Activated naive CD8-positive, alpha-beta T cell treated with anti-CD3 and anti-CD28 coated beads, Interleukin-2, amount 50 U/mL, for 24 hours (primary cell): ENCODE results near the gene SLC66A2.
"Not testable (repeated sequence)": the region's sequence is repeated elsewhere in the genome, so short reads cannot be mapped to it uniquely, and the experiment has no call there.

ENCODE experiments used
- ATAC-seq: fragments of 150-1000 bp; cut with Tn5 transposase; one replicate; pipeline ENCODE4 v1.10.0; 2021
- DNase-seq: peaks from one replicate; pipeline ENCODE4 v3.0.0; 2021
- H3K27ac Mint-ChIP-seq: one replicate; pipeline ENCODE4 v1.8.0; 2021; ENCODE audit warnings: mild to moderate bottlenecking, mixed read lengths
- H3K27me3 Mint-ChIP-seq: one replicate; pipeline ENCODE4 v1.8.0; 2021; ENCODE audit warnings: mixed read lengths
- H3K36me3 Mint-ChIP-seq: one replicate; pipeline ENCODE4 v1.8.0; 2021; ENCODE audit warnings: low read depth, mixed read lengths
- H3K4me1 Mint-ChIP-seq: one replicate; pipeline ENCODE4 v1.8.0; 2021; ENCODE audit warnings: mixed read lengths
- H3K4me3 Mint-ChIP-seq: one replicate; pipeline ENCODE4 v1.8.0; 2021; ENCODE audit warnings: mild to moderate bottlenecking, moderate library complexity, mixed read lengths
- H3K9me3 Mint-ChIP-seq: one replicate; pipeline ENCODE4 v1.8.0; 2021; ENCODE audit warnings: mixed read lengths

The SLC66A2 gene

DNA sequence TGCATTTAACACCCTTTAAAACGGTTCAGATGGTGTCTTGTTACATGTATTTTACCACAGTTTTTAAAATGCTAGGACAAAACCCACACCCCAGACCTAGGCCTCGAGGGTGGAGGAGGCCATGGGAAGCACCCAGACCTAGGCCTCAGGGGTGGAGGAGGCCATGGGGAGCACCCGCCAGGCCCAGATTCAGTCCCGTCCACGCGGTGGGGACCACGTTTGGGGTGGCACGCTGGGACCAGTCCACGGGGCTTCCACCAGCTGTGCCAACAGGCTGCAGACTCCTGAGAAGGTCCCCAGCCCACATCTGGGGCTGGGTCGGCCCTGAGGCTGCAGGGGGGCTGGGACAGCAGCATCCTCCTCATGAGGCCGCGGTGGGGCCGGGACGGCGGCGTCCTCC lies 63.4 kb downstream of the SLC66A2 start:
- Mint-ChIP-seq H3K4me1 (peaks cover 8% of the 10 kb centered on the region), H3K27ac (no peak overlapping the region), H3K36me3 (no peaks in the 10 kb centered on the region), H3K9me3 (peaks cover 34% of the 10 kb centered on the region), H3K4me3 (no peak overlapping the region), H3K27me3 (no peaks in the 10 kb centered on the region)
- ATAC-seq (no peak), DNase-seq (no peak)

DNA sequence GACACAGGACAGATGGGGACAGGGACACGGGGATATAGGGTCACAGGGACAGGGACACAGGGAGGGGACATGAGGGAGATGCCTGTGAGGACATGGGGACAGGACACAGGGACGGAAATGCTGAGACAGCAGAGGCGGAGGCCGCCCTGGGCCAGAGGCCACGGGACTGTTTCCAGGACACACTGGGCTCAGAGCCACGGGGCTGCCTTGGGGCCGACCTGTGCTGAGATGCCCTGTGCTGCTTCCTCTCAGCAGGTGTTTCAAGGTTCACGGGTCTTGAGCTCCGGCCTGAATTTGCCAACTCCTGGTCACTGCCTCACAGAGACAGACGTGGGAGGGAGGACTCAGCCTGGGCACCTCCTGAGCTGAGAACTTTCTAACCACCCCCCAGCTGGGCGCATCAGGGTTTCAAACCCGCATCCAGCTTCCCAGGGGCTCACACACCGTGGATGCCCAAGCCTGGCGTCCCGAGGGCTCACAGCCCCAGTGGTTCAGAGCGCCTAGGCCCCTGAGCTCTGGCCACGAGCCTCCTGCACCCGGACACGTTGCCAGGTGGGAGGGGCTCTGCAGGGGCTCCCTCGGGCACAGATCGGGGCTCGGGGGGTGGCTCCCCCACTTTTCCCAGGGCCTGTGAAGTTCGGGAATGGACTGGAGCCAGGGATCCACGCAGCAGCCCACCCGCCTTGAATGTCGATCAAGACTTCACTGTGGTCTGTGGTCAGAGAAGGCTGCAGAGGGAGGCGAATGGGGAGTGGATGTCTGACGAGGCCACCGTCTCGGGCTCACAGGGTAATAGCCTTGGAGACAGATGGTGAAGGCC lies 64.1 kb downstream of the SLC66A2 start:
- ATAC-seq = no peak
- Mint-ChIP-seq H3K27me3 (no peaks in the 10 kb centered on the region), H3K36me3 (no peaks in the 10 kb centered on the region), H3K27ac (no peak overlapping the region), H3K9me3 (peaks cover 28% of the 10 kb centered on the region), H3K4me3 (no peak overlapping the region), H3K4me1 (peaks cover 8% of the 10 kb centered on the region)
- no peak for DNase-seq

DNA sequence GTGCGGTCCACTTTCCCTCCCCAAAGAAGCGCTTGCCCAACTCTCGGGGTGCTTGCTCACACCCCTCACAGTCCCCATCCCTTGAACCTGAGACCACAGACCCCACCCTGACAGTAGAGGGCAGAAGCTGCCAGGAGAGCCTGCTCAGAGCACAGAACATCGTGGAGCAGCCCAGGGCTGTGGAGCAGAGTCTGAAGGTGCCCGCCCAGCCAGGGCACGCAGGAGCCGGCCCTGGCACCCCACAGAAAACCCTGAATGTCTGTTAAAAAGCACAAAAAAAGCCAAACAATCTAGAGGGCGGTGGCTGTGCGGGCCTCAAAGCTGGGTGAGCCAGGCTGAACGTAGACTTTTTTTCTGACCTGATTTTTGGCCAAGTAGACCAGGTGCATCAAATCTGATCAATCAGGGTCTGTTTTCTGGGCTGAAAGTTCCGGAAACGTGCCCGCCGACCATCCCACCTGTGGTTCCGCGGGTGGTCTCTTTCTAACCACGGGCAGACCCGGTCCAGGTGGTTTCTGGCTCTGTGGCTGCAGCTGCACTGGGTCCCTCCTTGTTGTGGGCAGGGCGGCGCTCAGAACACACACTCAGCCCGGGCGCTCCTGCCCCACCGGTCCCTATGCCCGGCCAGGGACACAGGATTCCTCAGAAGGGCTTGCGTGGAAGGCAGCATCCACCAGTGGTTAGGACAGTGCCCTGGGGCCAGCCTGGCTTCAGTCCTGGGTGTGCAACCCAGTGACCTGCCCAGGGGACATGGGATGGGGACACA lies 66.3 kb downstream of the SLC66A2 start:
- ATAC-seq = no peak
- Mint-ChIP-seq H3K4me3 (no peak overlapping the region), H3K27me3 (no peaks in the 10 kb centered on the region), H3K36me3 (no peaks in the 10 kb centered on the region), H3K4me1 (peaks cover under 1% of the 10 kb centered on the region), H3K9me3 (peaks cover 10% of the 10 kb centered on the region), H3K27ac (no peak overlapping the region)
- no peak for DNase-seq

DNA sequence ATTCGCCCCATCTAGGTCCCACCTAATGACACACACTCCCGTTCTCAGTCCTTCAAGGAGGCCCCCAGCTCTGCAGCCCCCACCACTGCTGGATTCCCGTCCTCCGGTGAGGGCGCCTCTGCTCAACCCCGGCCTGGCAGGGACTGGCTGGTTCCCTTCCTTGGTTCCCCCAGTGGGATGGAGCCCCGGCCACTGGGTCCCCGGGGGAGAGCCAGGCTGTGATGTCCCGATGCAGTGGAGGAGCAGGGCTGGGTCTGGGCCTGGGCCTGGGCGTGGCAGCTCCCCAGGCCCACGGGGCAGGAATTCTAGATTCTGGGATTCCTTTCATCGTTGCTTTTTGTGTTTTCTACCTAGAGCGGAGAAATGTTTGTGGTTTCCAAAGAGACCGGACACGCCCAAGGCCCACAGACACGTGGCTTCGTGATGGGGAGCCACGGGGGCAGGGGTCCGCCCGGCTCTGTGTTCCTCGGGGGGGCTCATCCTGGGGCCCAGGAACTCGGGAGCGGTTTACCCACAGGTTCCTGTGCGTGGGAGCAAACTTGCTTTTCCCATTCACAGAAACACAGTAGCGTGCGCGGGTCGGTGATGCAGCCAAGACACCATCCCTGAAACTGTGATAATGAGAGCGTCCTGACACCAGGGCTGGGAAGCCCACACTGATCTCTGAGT lies 67.0 kb downstream of the SLC66A2 start:
- Mint-ChIP-seq H3K4me3 (no peak overlapping the region), H3K27me3 (no peaks in the 10 kb centered on the region), H3K36me3 (no peaks in the 10 kb centered on the region), H3K9me3 (peaks cover 7% of the 10 kb centered on the region), H3K4me1 (no peaks in the 10 kb centered on the region), H3K27ac (no peak overlapping the region)
- DNase-seq (no peak), ATAC-seq (no peak)

DNA sequence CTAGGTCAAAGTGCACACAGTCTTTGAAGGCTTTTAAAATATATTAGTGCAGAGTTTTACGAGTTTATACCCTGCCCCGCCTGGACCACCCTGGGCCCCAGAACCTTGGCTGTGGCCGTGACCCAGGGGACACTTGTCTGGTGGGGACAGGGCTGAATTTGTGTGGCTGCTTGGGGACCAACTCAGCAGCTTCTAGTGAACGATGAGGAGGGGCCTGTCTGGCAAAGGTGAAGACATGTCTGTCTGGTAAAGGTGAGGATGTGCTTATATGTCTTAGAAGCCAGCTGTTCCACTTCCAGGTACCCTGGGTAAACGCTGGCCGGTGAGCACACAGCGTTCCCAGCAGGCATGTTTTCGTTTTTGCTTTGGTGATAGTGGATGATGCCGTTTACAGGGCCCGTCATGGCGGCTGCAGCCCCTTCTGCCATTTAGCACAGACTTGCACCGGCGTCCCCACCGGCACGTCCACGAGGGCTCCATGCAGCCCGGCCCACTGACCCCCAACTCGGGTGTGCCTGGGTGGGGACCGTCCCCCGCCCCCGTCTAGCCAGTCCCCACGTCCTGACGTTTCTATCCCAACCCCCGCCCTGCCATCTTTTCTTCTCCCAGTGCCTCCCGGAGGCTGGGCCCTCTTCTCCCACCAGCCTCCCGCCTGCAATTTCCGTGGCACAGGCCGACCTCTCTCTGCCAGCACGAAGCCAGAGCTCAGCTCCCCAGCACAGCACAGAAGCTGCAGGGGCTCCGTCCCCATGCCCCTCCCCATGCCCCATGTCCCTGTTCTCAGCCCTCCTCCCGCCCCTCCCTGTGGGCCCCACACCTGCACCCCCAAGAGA lies 67.8 kb downstream of the SLC66A2 start:
- no peak for DNase-seq
- no peaks in the 10 kb centered on the region for H3K4me1 Mint-ChIP-seq
- H3K36me3 Mint-ChIP-seq = no peaks in the 10 kb centered on the region
- H3K4me3 Mint-ChIP-seq = no peak overlapping the region
- H3K27ac Mint-ChIP-seq = no peak overlapping the region
- ATAC-seq = no peak
- no peaks in the 10 kb centered on the region for H3K9me3 Mint-ChIP-seq
- H3K27me3 Mint-ChIP-seq = no peaks in the 10 kb centered on the region

DNA sequence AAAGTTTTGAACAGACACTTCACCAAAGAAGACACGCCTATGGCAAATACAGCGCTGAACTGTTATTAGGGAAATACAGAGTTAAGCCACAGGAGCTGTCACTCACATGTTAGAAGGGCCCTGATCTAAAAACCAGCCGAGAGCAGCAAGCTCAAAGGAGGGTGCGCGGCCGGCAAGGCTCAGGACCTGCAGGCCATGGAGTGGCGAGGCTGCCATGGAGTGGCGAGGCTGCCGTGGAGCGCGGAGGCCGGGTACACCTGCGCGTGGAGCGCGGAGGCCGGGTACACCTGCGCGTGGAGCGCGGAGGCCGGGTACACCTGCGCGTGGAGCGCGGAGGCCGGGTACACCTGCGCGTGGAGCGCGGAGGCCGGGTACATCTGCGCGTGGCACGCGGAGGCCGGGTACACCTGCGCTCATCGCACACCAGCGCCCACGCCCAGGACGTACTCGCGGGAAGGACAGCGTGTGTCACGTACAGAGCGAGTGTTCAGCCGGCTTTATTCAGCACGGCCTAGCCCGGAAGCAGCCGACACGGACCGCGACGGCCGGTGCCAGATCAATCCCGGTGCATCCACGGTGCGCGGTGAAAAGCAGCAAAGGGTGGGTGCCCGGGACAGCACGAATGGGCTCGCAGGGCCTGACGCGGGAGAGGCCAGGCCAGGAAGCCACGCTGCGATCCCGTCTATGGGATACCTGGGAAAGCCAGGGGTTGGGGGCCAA lies 68.8 kb downstream of the SLC66A2 start:
- Mint-ChIP-seq H3K4me1 (no peaks in the 10 kb centered on the region), H3K9me3 (no peaks in the 10 kb centered on the region), H3K27ac (no peak overlapping the region), H3K4me3 (no peak overlapping the region), H3K27me3 (no peaks in the 10 kb centered on the region), H3K36me3 (no peaks in the 10 kb centered on the region)
- DNase-seq = no peak
- no peak for ATAC-seq

DNA sequence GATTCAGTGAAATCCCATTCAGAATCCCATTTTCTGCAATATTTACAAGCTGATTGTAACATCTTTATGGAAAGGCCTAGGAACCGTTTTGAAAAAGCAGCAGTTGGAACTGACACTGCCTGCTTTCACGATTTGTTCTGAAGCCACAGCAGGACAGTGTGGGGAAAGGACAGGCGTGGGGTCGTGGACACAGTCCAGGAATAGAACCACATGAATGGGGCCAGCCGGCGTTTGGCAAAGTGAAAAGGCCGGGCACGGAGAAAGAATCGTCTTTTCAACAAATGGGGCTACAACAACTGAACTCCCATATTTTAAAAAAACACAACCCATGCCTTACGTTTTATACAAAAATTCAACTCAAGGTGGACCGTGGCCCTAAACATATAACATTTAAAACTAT lies 69.8 kb downstream of the SLC66A2 start:
- no peaks in the 10 kb centered on the region for H3K9me3 Mint-ChIP-seq
- no peak overlapping the region for H3K27ac Mint-ChIP-seq
- no peak for ATAC-seq
- H3K36me3 Mint-ChIP-seq = no peaks in the 10 kb centered on the region
- H3K4me3 Mint-ChIP-seq = no peak overlapping the region
- DNase-seq = no peak
- H3K4me1 Mint-ChIP-seq = no peaks in the 10 kb centered on the region
- no peaks in the 10 kb centered on the region for H3K27me3 Mint-ChIP-seq

DNA sequence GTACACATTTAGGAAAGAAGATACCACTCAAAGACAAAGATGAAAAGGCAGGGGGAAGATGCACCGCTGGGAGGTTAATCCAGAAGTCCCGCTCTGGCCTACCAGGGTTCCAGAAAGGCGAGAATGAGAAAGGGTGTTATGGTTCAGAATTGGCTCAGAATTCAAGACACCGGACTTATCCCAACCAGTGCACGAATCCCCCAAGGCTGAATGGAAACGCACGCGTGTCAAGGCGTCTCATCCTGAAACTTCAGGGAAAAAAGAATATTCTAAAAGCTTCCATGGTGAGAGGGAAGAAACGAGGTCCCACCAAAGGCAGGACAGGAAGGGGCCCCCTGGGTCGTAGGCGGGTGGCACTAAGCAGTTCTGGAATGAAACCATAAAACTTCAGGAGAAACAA lies 71.9 kb downstream of the SLC66A2 start:
- no peaks in the 10 kb centered on the region for H3K4me1 Mint-ChIP-seq
- H3K36me3 Mint-ChIP-seq = no peaks in the 10 kb centered on the region
- no peaks in the 10 kb centered on the region for H3K27me3 Mint-ChIP-seq
- no peak overlapping the region for H3K4me3 Mint-ChIP-seq
- H3K27ac Mint-ChIP-seq = no peak overlapping the region
- ATAC-seq (no peak), DNase-seq (no peak)
- no peaks in the 10 kb centered on the region for H3K9me3 Mint-ChIP-seq

DNA sequence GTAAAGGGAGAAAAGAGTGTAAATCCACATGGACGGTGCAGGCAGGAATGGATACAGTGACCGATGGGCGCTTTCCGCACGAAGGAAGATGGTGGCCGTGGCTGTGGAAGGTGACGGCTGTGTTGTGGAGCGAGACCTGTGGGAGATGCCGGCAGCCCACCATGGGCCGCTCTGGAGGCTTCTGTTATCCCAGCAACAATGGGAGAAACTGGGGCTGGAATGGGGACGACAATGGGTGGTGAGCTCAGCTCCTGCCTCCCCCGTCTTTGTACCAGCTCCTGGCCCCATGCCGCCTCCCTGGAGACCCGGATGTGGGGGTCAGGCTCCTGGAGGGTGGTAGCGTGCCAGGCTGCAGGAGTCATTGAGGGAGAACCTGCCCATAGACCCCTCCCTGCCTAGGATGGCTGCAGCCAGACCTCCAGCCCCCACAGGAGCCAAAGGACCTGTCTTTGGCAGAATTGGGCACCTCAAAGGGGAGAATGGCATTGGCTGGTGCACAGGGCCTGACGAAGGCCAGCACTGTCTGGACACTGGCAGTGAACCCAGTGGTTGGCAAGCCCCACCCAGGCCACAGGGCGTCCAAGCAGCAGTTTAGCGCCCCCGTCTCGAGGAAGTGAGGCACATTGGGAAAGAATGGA lies 72.6 kb downstream of the SLC66A2 start:
- Mint-ChIP-seq H3K27ac (no peak overlapping the region), H3K4me1 (no peaks in the 10 kb centered on the region), H3K4me3 (no peak overlapping the region), H3K9me3 (no peaks in the 10 kb centered on the region), H3K27me3 (peaks cover 4% of the 10 kb centered on the region), H3K36me3 (no peaks in the 10 kb centered on the region)
- DNase-seq (no peak), ATAC-seq (no peak)

DNA sequence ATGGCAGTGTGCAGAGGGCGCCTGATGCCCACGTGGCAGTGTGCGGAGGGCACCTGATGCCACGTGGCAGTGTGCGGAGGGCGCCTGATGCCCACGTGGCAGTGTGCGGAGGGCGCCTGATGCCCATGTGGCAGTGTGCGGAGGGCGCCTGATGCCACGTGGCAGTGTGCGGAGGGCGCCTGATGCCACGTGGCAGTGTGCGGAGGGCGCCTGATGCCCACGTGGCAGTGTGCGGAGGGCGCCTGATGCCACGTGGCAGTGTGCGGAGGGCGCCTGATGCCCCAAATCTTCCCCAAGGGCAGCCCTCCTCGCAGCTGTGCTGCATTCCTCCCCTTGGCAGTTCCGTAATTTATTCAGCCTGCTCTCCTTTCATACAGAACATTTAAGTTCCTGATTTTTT lies 73.2 kb downstream of the SLC66A2 start:
- not testable (repeated sequence) for DNase-seq, H3K4me1 Mint-ChIP-seq, H3K4me3 Mint-ChIP-seq, H3K27me3 Mint-ChIP-seq, H3K9me3 Mint-ChIP-seq, ATAC-seq, H3K27ac Mint-ChIP-seq, H3K36me3 Mint-ChIP-seq

DNA sequence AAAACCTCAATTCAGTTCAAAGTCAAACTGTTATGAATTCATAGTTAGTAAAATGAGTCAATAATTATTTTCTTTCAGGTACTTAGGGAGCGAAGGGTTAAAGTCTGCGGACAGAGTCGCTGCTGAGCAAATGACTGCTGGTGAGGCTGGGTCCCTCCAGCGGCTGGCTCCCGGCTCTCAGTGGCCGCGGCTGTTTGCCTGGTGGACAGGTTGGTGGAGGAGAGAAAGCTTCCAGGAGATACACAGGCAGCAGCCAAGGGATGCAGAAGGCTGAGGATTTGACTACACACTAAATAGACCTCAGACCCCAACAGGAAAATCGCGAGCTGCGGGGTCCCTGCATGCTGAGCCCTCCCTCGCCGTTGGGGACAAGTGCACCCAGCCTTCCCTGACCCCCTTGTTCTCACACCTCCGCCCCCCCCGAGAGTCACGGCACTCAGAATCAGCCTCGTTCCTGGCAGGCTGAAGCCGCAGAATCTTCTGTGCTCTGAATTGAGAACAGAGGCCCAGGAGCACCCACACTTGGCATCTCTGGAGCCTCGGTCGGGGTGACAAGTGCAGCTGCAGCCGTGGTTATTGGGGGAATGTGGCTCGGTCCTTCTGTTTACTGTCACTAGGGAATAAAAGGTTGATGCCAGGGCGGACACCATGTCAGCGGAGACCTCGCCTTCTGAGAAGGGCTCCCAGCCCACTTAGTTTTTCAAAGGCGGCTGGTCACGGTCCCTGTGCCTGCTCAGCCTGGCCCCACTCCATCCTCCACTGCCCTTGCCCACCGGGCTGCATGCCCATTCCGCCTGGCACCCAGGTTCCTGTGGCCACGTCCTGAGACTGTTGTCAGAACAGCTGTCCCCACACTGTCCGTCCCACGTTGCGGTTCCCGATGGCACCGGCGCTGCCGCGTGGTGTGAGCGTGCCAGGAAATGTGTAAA lies 74.0 kb downstream of the SLC66A2 start:
- Mint-ChIP-seq H3K4me3 (no peak overlapping the region), H3K27me3 (peaks cover 6% of the 10 kb centered on the region), H3K36me3 (no peaks in the 10 kb centered on the region), H3K9me3 (no peaks in the 10 kb centered on the region), H3K4me1 (no peaks in the 10 kb centered on the region), H3K27ac (no peak overlapping the region)
- no peak for ATAC-seq
- DNase-seq = no peak

DNA sequence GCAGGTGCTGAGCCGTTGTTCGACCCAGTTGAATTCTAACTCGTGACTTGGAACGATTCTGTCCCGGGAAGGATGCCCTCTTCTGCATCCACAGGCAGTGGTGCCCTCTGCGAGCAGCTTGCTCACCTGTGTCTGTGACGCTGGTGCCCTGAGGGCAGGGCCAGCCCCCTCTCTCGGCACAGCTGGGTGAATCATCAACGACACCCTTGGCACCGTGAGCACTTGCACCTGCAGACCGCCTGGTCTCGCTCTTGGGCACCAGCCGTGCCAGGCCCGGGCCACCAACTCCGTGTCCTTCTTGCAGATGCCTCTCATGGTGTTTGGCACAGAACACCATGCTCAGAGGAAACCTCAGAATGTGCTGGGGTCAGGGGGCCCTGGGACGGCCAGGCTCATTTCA lies 75.0 kb downstream of the SLC66A2 start:
- Mint-ChIP-seq H3K4me1 (no peaks in the 10 kb centered on the region), H3K9me3 (no peaks in the 10 kb centered on the region)
- no peak for DNase-seq

More for the DNA sequence above, 75.0 kb downstream of the SLC66A2 start:
- no peak overlapping the region for H3K27ac Mint-ChIP-seq
- no peak for ATAC-seq
- H3K36me3 Mint-ChIP-seq = no peaks in the 10 kb centered on the region
- H3K4me3 Mint-ChIP-seq = no peak overlapping the region
- peaks cover 6% of the 10 kb centered on the region for H3K27me3 Mint-ChIP-seq
